HG02973 (cell line): Measurements from ENCODE around the gene SCAPER.
A peak's percentile ranks its signal among the peaks of the same experiment; 100 is the strongest.
"Not testable (repeated sequence)": the region's sequence is repeated elsewhere in the genome, so short reads cannot be mapped to it uniquely, and the experiment has no call there.

Source experiments
- ATAC-seq: cut with Tn5 transposase; IDR thresholded peaks from one replicate; pipeline ENCODE4 v1.9.1; 2021; ENCODE audit warnings: moderate library complexity; ENCODE audit not compliant: unreplicated experiment

The SCAPER gene

GRCh38 chr15:76582550-76582949, 322.6 kb downstream of the SCAPER start:
- ATAC-seq = no peak

GRCh38 chr15:76577879-76578512, 327.1 kb downstream of the SCAPER start:
- ATAC-seq = no peak

GRCh38 chr15:76576523-76577279, 328.4 kb downstream of the SCAPER start:
- ATAC-seq = no peak

- peak; percentile 37 for ATAC-seq
These were observed 329.5 kb downstream of the SCAPER start for GRCh38 chr15:76575679-76576078.

- ATAC-seq = peak; percentile 94
These were observed 329.9 kb downstream of the SCAPER start for GRCh38 chr15:76575274-76575673.

GRCh38 chr15:76572983-76573314, 332.2 kb downstream of the SCAPER start:
- no peak for ATAC-seq

GRCh38 chr15:76566276-76566675, 338.9 kb downstream of the SCAPER start:
- no peak for ATAC-seq

- ATAC-seq = no peak
These were observed 339.8 kb downstream of the SCAPER start for GRCh38 chr15:76565366-76565765.

- no peak for ATAC-seq
These were observed 349.9 kb downstream of the SCAPER start for GRCh38 chr15:76555247-76555646.

GRCh38 chr15:76553564-76553963, 351.6 kb downstream of the SCAPER start:
- ATAC-seq = no peak

GRCh38 chr15:76553102-76553501, 352.0 kb downstream of the SCAPER start:
- ATAC-seq = no peak

GRCh38 chr15:76546805-76547204, 358.3 kb downstream of the SCAPER start:
- no peak for ATAC-seq

- no peak for ATAC-seq
These were observed 371.1 kb downstream of the SCAPER start for GRCh38 chr15:76533995-76534394.

GRCh38 chr15:76533060-76533820, 371.9 kb downstream of the SCAPER start:
- ATAC-seq = no peak

GRCh38 chr15:76529911-76530310, 375.2 kb downstream of the SCAPER start:
- ATAC-seq = no peak

- ATAC-seq = no peak
These were observed 379.0 kb downstream of the SCAPER start for GRCh38 chr15:76526111-76526510.

GRCh38 chr15:76517910-76518309, 387.2 kb downstream of the SCAPER start:
- no peak for ATAC-seq

- no peak for ATAC-seq
These were observed 390.9 kb downstream of the SCAPER start for GRCh38 chr15:76514282-76514681.

GRCh38 chr15:76512971-76513370, 392.2 kb downstream of the SCAPER start:
- no peak for ATAC-seq

- not testable (repeated sequence) for ATAC-seq
These were observed 394.5 kb downstream of the SCAPER start for GRCh38 chr15:76510663-76511062.

- ATAC-seq = no peak
These were observed 401.3 kb downstream of the SCAPER start for GRCh38 chr15:76503804-76504203.

- ATAC-seq = no peak
These were observed 402.0 kb downstream of the SCAPER start for GRCh38 chr15:76503121-76503520.
